ENCODE results near the gene CEP290.
"Not testable (repeated sequence)": the region's sequence is repeated elsewhere in the genome, so short reads cannot be mapped to it uniquely, and the experiment has no call there.

Gene CEP290

GRCh38 chr12:88052686-88053085, 89.2 kb downstream of the CEP290 start:
- H3K4me3 ChIP-seq (ENCODE audit: low read depth, low read length) = no peak overlapping the region

GRCh38 chr12:88044035-88044434, 97.9 kb downstream of the CEP290 start:
- no peak overlapping the region for H3K4me3 ChIP-seq (ENCODE audit: low read depth, low read length)

- no peak overlapping the region for H3K4me3 ChIP-seq (ENCODE audit: low read depth, low read length)
Measured at GRCh38 chr12:88037770-88038169, 104.1 kb downstream of the CEP290 start.

GRCh38 chr12:88036353-88036965, 105.4 kb downstream of the CEP290 start:
- peak overlapping the region; percentile 96 for H3K4me3 ChIP-seq (ENCODE audit: low read depth, low read length)

GRCh38 chr12:88035907-88036289, 106.0 kb downstream of the CEP290 start:
- peak overlapping the region; percentile 96 for H3K4me3 ChIP-seq (ENCODE audit: low read depth, low read length)

GRCh38 chr12:88035271-88035906, 106.5 kb downstream of the CEP290 start:
- peak overlapping the region; percentile 96 for H3K4me3 ChIP-seq (ENCODE audit: low read depth, low read length)

- H3K4me3 ChIP-seq (ENCODE audit: low read depth, low read length) = not testable (repeated sequence)
Measured at GRCh38 chr12:88031161-88031560, 110.7 kb downstream of the CEP290 start.

- H3K4me3 ChIP-seq (ENCODE audit: low read depth, low read length) = no peak within 1 kb of the TSS
Measured at GRCh38 chr12:88029093-88029665, 112.7 kb downstream of the CEP290 start, which contains the start of gene C12orf50. Gene C12orf50, minus strand, starts transcription at chr12:88029401. Its CDS starts 2,439 bp downstream, at chr12:88026962.

- H3K4me3 ChIP-seq (ENCODE audit: low read depth, low read length) = no peak overlapping the region
Measured at GRCh38 chr12:88026196-88026595, 115.7 kb downstream of the CEP290 start.

- no peak overlapping the region for H3K4me3 ChIP-seq (ENCODE audit: low read depth, low read length)
Measured at GRCh38 chr12:88017964-88018363, 123.9 kb downstream of the CEP290 start.

- H3K4me3 ChIP-seq (ENCODE audit: low read depth, low read length) = no peak overlapping the region
Measured at GRCh38 chr12:88015825-88016224, 126.1 kb downstream of the CEP290 start.

GRCh38 chr12:88011755-88012154, 130.1 kb downstream of the CEP290 start:
- no peak overlapping the region for H3K4me3 ChIP-seq (ENCODE audit: low read depth, low read length)

- H3K4me3 ChIP-seq (ENCODE audit: low read depth, low read length) = no peak overlapping the region
Measured at GRCh38 chr12:88006351-88006750, 135.5 kb downstream of the CEP290 start.

GRCh38 chr12:88001327-88001726, 140.6 kb downstream of the CEP290 start:
- H3K4me3 ChIP-seq (ENCODE audit: low read depth, low read length) = no peak overlapping the region

Data from iPS-11a (cell line).